Raji (cell line): ENCODE measurements around the gene CCDC9.

Source experiments
- POLR2A ChIP-seq: IDR thresholded peaks from 2 replicates; pipeline ENCODE4 v1.6.1; 2011; ENCODE audit warnings: low read depth, low read length, control low read depth; ENCODE audit not compliant: insufficient read depth

Gene CCDC9

GRCh38 chr19:47269596-47269995, 13.3 kb downstream of the CCDC9 start:
- no peak for TF ChIP-seq POLR2A

GRCh38 chr19:47270408-47270807, 14.1 kb downstream of the CCDC9 start:
- TF ChIP-seq POLR2A, result no peak

GRCh38 chr19:47271949-47272348, 15.6 kb downstream of the CCDC9 start:
- no peak for TF ChIP-seq POLR2A

- TF ChIP-seq POLR2A, result no peak
Observed at GRCh38 chr19:47272448-47273312, 16.4 kb downstream of the CCDC9 start.

GRCh38 chr19:47273313-47274070, 17.2 kb downstream of the CCDC9 start:
- peak; percentile 79 for TF ChIP-seq POLR2A

- peak; percentile 79 for TF ChIP-seq POLR2A
Observed at GRCh38 chr19:47274071-47274890, 18.0 kb downstream of the CCDC9 start, which contains the start of gene INAFM1. Gene INAFM1, plus strand, starts transcription at chr19:47274885. Its CDS starts 35 bp downstream, at chr19:47274920.

- TF ChIP-seq POLR2A, result no peak
Observed at GRCh38 chr19:47274891-47275761, 18.8 kb downstream of the CCDC9 start.

- TF ChIP-seq POLR2A, result no peak
Observed at GRCh38 chr19:47275791-47276461, 19.6 kb downstream of the CCDC9 start.

- TF ChIP-seq POLR2A, result no peak
Observed at GRCh38 chr19:47280183-47280797, 24.0 kb downstream of the CCDC9 start.

GRCh38 chr19:47283405-47284059, 27.2 kb downstream of the CCDC9 start:
- TF ChIP-seq POLR2A, result no peak

- TF ChIP-seq POLR2A, result no peak
Observed at GRCh38 chr19:47284324-47284899, 28.1 kb downstream of the CCDC9 start.

- no peak for TF ChIP-seq POLR2A
Observed at GRCh38 chr19:47296036-47296435, 39.7 kb downstream of the CCDC9 start.
